CD4-positive, alpha-beta T cell (primary cell): ENCODE results near the gene FBXL17. TPM values are rescaled to one million over a fixed set of nuclear protein-coding genes. Genes with fewer than 3 reads are reported as not detected.

Source experiments
- ATAC-seq: fragments of 200-7000 bp; cut with Tn5 transposase; one replicate; pipeline ENCODE4 v1.10.0; 2022; ENCODE audit warnings: mild to moderate bottlenecking; ENCODE audit not compliant: poor library complexity
- CTCF ChIA-PET: fragments of 350-600 bp; sonication (Branson Sonifier 250); formaldehyde crosslinking; loops from one replicate; lab custom pipeline; 2021; ENCODE audit warnings: antibody characterized with exemption, inconsistent platforms; lab: Charles Lee
- POLR2A ChIA-PET: fragments of 350-600 bp; sonication (Branson Sonifier 250); formaldehyde crosslinking; loops from one replicate; lab custom pipeline; 2021; ENCODE audit warnings: antibody characterized with exemption, inconsistent platforms; lab: Charles Lee
- DNase-seq, 14 experiments: peaks; one replicate each; pipeline ENCODE4 v3.0.0-alpha.2; 2013 to 2020; ENCODE audit warnings: mixed read lengths in 2 of 14
- H3K27ac ChIP-seq, 2 donors: one replicate each; pipeline versions ENCODE4 v1.5.1 to v1.7.0; 2013; ENCODE audit warnings: low read length in 2 of 2, low read depth in 1 of 2, mild to moderate bottlenecking in 1 of 2
- H3K27me3 ChIP-seq, 2 experiments: 1 replicate in 1 of 2; 2 replicates in 1 of 2; pipeline versions ENCODE4 v1.6.1 to v1.7.0; 2013; ENCODE audit warnings: low read length in 2 of 2, control low read depth in 1 of 2, mild to moderate bottlenecking in 1 of 2, moderate library complexity in 1 of 2; ENCODE audit not compliant: insufficient read depth in 2 of 2, control insufficient read depth in 1 of 2
- H3K36me3 ChIP-seq: one replicate; pipeline ENCODE4 v1.6.1; 2013; ENCODE audit warnings: low read length, control low read depth; ENCODE audit not compliant: insufficient read depth
- H3K4me1 ChIP-seq: one replicate; pipeline ENCODE4 v1.6.1; 2013; ENCODE audit warnings: low read length, control low read depth; ENCODE audit not compliant: insufficient read depth
- H3K4me3 ChIP-seq: one replicate; pipeline ENCODE4 v1.5.1; 2013; ENCODE audit warnings: mild to moderate bottlenecking, low read length, moderate library complexity
- H3K9me3 ChIP-seq, 2 experiments: 1 replicate in 1 of 2; 2 replicates in 1 of 2; pipeline versions ENCODE4 v1.6.1 to v1.7.0; 2013; ENCODE audit warnings: low read length in 2 of 2, mild to moderate bottlenecking in 2 of 2, control low read depth in 1 of 2, moderate library complexity in 1 of 2; ENCODE audit not compliant: control insufficient read depth in 1 of 2, insufficient read depth in 1 of 2
- H3K27ac Mint-ChIP-seq: one replicate; pipeline ENCODE4 v1.8.0; 2020; ENCODE audit warnings: mixed read lengths
- H3K27me3 Mint-ChIP-seq: one replicate; pipeline ENCODE4 v1.8.0; 2021; ENCODE audit warnings: mixed read lengths
- H3K36me3 Mint-ChIP-seq: one replicate; pipeline ENCODE4 v1.8.0; 2021; ENCODE audit warnings: low read depth, mixed read lengths
- H3K4me1 Mint-ChIP-seq: one replicate; pipeline ENCODE4 v1.8.0; 2021; ENCODE audit warnings: low read depth, mixed read lengths
- H3K4me3 Mint-ChIP-seq: one replicate; pipeline ENCODE4 v1.8.0; 2020; ENCODE audit warnings: mild to moderate bottlenecking, mixed read lengths
- H3K9me3 Mint-ChIP-seq: one replicate; pipeline ENCODE4 v1.8.0; 2020; ENCODE audit warnings: mixed read lengths
- CTCF ChIP-seq: fragments of 200-600 bp; IDR thresholded peaks from one replicate; pipeline ENCODE4 v1.8.0; 2022; ENCODE audit warnings: antibody characterized with exemption, mild to moderate bottlenecking
- intact Hi-C, 2 experiments: fragments of 100-400 bp; cut with DNase I in 1 of 2; cut with micrococcal nuclease in 1 of 2; formaldehyde crosslinking; loops; one replicate each; pipeline versions ENCODE4 v1.15.1 to v1.9.0; 2023 to 2025; cut with DNase I, micrococcal nuclease
- total RNA-seq, 174 experiments: library from RNA in 2 of 174; stranded (reverse) in 2 of 174; gene quantifications; one replicate each; pipeline ENCODE4 v1.2.3 and lab custom pipeline; 2021 to 2026

FBXL17 gene
- total RNA-seq, 2 experiments from 2014 or later, result 17.9 to 21.1 TPM

GRCh38 chr5:107954254-107954653 lies 427.6 kb downstream of the FBXL17 start:
- DNase-seq, result no peak
- no peak for TF ChIP-seq CTCF
- Mint-ChIP-seq H3K4me3 (no peak overlapping the region), H3K27me3 (no peaks in the 10 kb centered on the region), H3K27ac (no peak overlapping the region), H3K36me3 (peaks cover 3% of the 10 kb centered on the region), H3K4me1 (peaks cover 52% of the 10 kb centered on the region), H3K9me3 (no peaks in the 10 kb centered on the region)
- no peak for ATAC-seq
- Histone ChIP-seq H3K4me3 (no peak overlapping the region), H3K36me3 (no peaks in the 10 kb centered on the region), H3K9me3 (no peaks in the 10 kb centered on the region), H3K4me1 (no peaks in the 10 kb centered on the region), H3K27ac (no peak overlapping the region), H3K27me3 (no peaks in the 10 kb centered on the region)
- intact Hi-C loops, result no loop called here
- CTCF ChIA-PET, result no interaction called here
- POLR2A ChIA-PET, result no interaction called here

- Histone ChIP-seq H3K36me3 (no peaks in the 10 kb centered on the region), H3K4me3 (no peak overlapping the region), H3K9me3 (no peaks in the 10 kb centered on the region), H3K27ac (no peak overlapping the region), H3K4me1 (no peaks in the 10 kb centered on the region), H3K27me3 (no peaks in the 10 kb centered on the region)
- DNase-seq (no peak), ATAC-seq (no peak)
- POLR2A ChIA-PET, result no interaction called here
- Mint-ChIP-seq H3K27ac (no peak overlapping the region), H3K4me3 (no peak overlapping the region), H3K9me3 (no peaks in the 10 kb centered on the region), H3K27me3 (no peaks in the 10 kb centered on the region), H3K4me1 (peaks cover 47% of the 10 kb centered on the region), H3K36me3 (peaks cover 7% of the 10 kb centered on the region)
- CTCF ChIA-PET, result no interaction called here
- intact Hi-C loops, result no loop called here
- no peak for TF ChIP-seq CTCF
Observed at GRCh38 chr5:107952450-107952849, 429.4 kb downstream of the FBXL17 start.

GRCh38 chr5:107951309-107951708 lies 430.6 kb downstream of the FBXL17 start:
- intact Hi-C loops, result no loop called here
- CTCF ChIA-PET, result no interaction called here
- H3K36me3 ChIP-seq, result no peaks in the 10 kb centered on the region
- no peaks in the 10 kb centered on the region for H3K27me3 ChIP-seq
- POLR2A ChIA-PET, result no interaction called here
- no peak for DNase-seq
- no peaks in the 10 kb centered on the region for H3K9me3 Mint-ChIP-seq
- H3K36me3 Mint-ChIP-seq, result peaks cover 11% of the 10 kb centered on the region
- no peak overlapping the region for H3K4me3 Mint-ChIP-seq
- H3K9me3 ChIP-seq, result no peaks in the 10 kb centered on the region
- H3K27ac Mint-ChIP-seq, result no peak overlapping the region
- no peaks in the 10 kb centered on the region for H3K27me3 Mint-ChIP-seq
- TF ChIP-seq CTCF, result no peak
- peaks cover 47% of the 10 kb centered on the region for H3K4me1 Mint-ChIP-seq
- no peak overlapping the region for H3K27ac ChIP-seq
- no peak overlapping the region for H3K4me3 ChIP-seq
- no peaks in the 10 kb centered on the region for H3K4me1 ChIP-seq
- ATAC-seq, result no peak
